ENCODE results near the gene ADAMTS17. TPM values are rescaled to one million over a fixed set of nuclear protein-coding genes. Genes with fewer than 3 reads are reported as not detected.

The ADAMTS17 gene
- total RNA-seq, 1 experiment from 2014 or later, result 4.2 TPM

GRCh38 chr15:100265641-100266035 is 76.1 kb downstream of the ADAMTS17 start:
- no TSS peak for BruUV-seq (replicated peaks)

GRCh38 chr15:100264994-100265640 is 76.7 kb downstream of the ADAMTS17 start:
- POLR2A ChIA-PET, result no interaction called here

More at GRCh38 chr15:100265641-100266035, 76.1 kb downstream of the ADAMTS17 start:
- TF ChIP-seq ZNF274 (IDR thresholded peaks at IDR 0.05; ENCODE audit: low read depth, low read length), result no peak
- no peak for TF ChIP-seq EZH2 (IDR thresholded peaks at IDR 0.05)
- no peak for TF ChIP-seq YY1 (IDR thresholded peaks at IDR 0.05; ENCODE audit: extremely low read depth, insufficient replicate concordance, low read depth, low read length)
- RAD21 ChIA-PET (ENCODE audit: low non-redundant PET in 1 of 2, low total read pairs in 2 of 2, uncharacterized antibody in 2 of 2, unreplicated experiment in 2 of 2), result no interaction called here
- Histone ChIP-seq H3K4me3 (replicated peaks in 1 of 2; ENCODE audit: low read depth in 1 of 2, low read length in 2 of 2) (no peak overlapping the region), H3K27ac (ENCODE audit: low read depth, low read length) (no peak overlapping the region), H3K9me3 (ENCODE audit: control insufficient read depth in 1 of 2, insufficient read depth in 1 of 2, low read depth in 1 of 2, low read length in 2 of 2) (no peaks in the 10 kb centered on the region), H3K4me1 (ENCODE audit: control insufficient read depth in 1 of 2, insufficient read depth in 2 of 2, low read length in 2 of 2) (no peaks in the 10 kb centered on the region), H3K4me2 (ENCODE audit: low read length) (no peak overlapping the region), H2AFZ (ENCODE audit: low read depth, low read length, poor library complexity, severe bottlenecking) (no peak overlapping the region), H3K27me3 (ENCODE audit: insufficient read depth, low read length) (no peaks in the 10 kb centered on the region), H3K9ac (ENCODE audit: low read length) (no peak overlapping the region), H3K79me2 (ENCODE audit: insufficient read depth, low read length) (no peaks in the 10 kb centered on the region), H3K36me3 (ENCODE audit: control insufficient read depth in 1 of 2, insufficient read depth in 2 of 2, low read length in 2 of 2) (no peaks in the 10 kb centered on the region), H3K9me2 (ENCODE audit: insufficient read depth) (no peaks in the 10 kb centered on the region), H4K20me1 (ENCODE audit: insufficient read depth) (no peaks in the 10 kb centered on the region)
- DNase-seq (ENCODE audit: low read depth, low spot score) (no peak), ATAC-seq (no peak)
- CTCF ChIA-PET, result no interaction called here
- POLR2A ChIA-PET, result no interaction called here
- intact Hi-C loops (cut with micrococcal nuclease), result no loop called here

More at GRCh38 chr15:100264994-100265640, 76.7 kb downstream of the ADAMTS17 start:
- no peaks in the 10 kb centered on the region for H3K27me3 ChIP-seq (ENCODE audit: insufficient read depth, low read length)
- no peak overlapping the region for H2AFZ ChIP-seq (ENCODE audit: low read depth, low read length, poor library complexity, severe bottlenecking)
- no peak for DNase-seq (ENCODE audit: low read depth, low spot score)
- H3K9me3 ChIP-seq (ENCODE audit: control insufficient read depth in 1 of 2, insufficient read depth in 1 of 2, low read depth in 1 of 2, low read length in 2 of 2), result no peaks in the 10 kb centered on the region
- TF ChIP-seq RAD21 (IDR thresholded peaks at IDR 0.05; ENCODE audit: low read depth), result no peak
- TF ChIP-seq EZH2phosphoT487 (IDR thresholded peaks at IDR 0.05; ENCODE audit: borderline replicate concordance), result no peak
- no peak for TF ChIP-seq CBX3 (IDR thresholded peaks at IDR 0.05; ENCODE audit: low read depth)
- TF ChIP-seq REST (IDR thresholded peaks at IDR 0.05; ENCODE audit: low read depth), result no peak
- H3K4me2 ChIP-seq (ENCODE audit: low read length), result no peak overlapping the region
- no peak overlapping the region for H3K27ac ChIP-seq (ENCODE audit: low read depth, low read length)
- no peaks in the 10 kb centered on the region for H3K9me2 ChIP-seq (ENCODE audit: insufficient read depth)
- H3K36me3 ChIP-seq (ENCODE audit: control insufficient read depth in 1 of 2, insufficient read depth in 2 of 2, low read length in 2 of 2), result no peaks in the 10 kb centered on the region
- ChIA-PET RAD21 (ENCODE audit: low non-redundant PET in 1 of 2, low total read pairs in 2 of 2, uncharacterized antibody in 2 of 2, unreplicated experiment in 2 of 2) (no interaction called here), CTCF (no interaction called here)
- no peaks in the 10 kb centered on the region for H3K79me2 ChIP-seq (ENCODE audit: insufficient read depth, low read length)
- H4K20me1 ChIP-seq (ENCODE audit: insufficient read depth), result no peaks in the 10 kb centered on the region
- no peaks in the 10 kb centered on the region for H3K4me1 ChIP-seq (ENCODE audit: control insufficient read depth in 1 of 2, insufficient read depth in 2 of 2, low read length in 2 of 2)
- no TSS peak for BruUV-seq (replicated peaks)
- intact Hi-C loops (cut with micrococcal nuclease), result no loop called here
- ATAC-seq, result no peak
- no peak overlapping the region for H3K9ac ChIP-seq (ENCODE audit: low read length)
- no peak overlapping the region for H3K4me3 ChIP-seq (replicated peaks in 1 of 2; ENCODE audit: low read depth in 1 of 2, low read length in 2 of 2)

Data from HCT116 (cell line).